ENCODE data around the gene CTTNBP2NL. TPM values are rescaled to one million over a fixed set of nuclear protein-coding genes. Genes with fewer than 3 reads are reported as not detected.
"Not testable (repeated sequence)": the region's sequence is repeated elsewhere in the genome, so short reads cannot be mapped to it uniquely, and the experiment has no call there.

CTTNBP2NL gene
- total RNA-seq, 1 donor from 2014 or later, result 59.4 TPM

- no peak overlapping the region for H3K4me3 ChIP-seq
- intact Hi-C loops (cut with DNase I), result no loop called here
- TF ChIP-seq CTCF (IDR thresholded peaks at IDR 0.05), result no peak
These were observed 21.3 kb downstream of the CTTNBP2NL start for GRCh38 chr1:112417271-112417670.

DNA sequence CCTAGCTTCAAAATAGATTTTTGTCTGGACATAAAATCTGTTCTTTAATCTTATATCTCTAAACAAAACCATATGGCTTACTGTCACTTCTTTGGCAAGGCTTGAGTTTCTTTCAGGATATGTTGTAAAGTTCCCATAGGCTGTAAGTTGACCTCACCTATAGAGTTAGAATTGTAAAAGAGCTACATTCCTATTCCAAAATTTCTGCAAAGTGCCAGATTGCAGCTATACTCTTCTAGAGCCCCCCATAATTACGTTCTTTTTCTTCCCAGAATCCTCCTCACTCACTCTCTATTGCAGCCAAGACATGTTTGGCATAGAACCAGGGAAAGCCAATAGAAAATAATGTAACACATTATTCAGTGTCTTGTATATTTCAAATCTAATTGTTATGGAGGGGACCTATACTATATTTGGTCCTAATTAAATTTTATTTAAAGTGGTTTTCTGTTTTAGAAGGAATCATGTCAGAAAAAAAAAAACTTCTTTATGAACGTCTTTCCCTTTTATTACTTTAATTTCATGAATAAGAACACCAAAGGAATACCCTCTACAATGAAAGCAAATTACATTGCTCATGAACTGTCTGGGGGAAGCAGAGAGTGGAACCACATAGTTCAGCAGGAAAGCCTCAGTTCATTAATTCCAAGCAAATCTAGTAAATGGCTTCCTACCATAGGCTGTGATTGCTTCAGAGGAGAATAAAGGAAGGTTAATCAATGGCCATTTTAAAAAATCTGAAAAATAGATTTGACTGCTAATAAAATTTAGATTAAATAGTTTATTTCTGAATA is 22.3 kb downstream of the CTTNBP2NL start:
- Histone ChIP-seq H3K4me1 (no peaks in the 10 kb centered on the region), H3K36me3 (peaks cover 52% of the 10 kb centered on the region), H3K27me3 (no peaks in the 10 kb centered on the region), H3K4me3 (no peak overlapping the region), H3K9me3 (no peaks in the 10 kb centered on the region), H3K27ac (no peak overlapping the region)
- TF ChIP-seq CTCF (IDR thresholded peaks at IDR 0.05), result no peak
- intact Hi-C loops (cut with DNase I), result no loop called here
- no peak for DNase-seq
- no peak for ATAC-seq

More at GRCh38 chr1:112417271-112417670, 21.3 kb downstream of the CTTNBP2NL start:
- Histone ChIP-seq H3K4me1 (no peaks in the 10 kb centered on the region), H3K27ac (no peak overlapping the region), H3K9me3 (no peaks in the 10 kb centered on the region), H3K36me3 (peaks cover 54% of the 10 kb centered on the region), H3K27me3 (no peaks in the 10 kb centered on the region)
- ATAC-seq (no peak), DNase-seq (no peak)

- no peaks in the 10 kb centered on the region for H3K27me3 ChIP-seq
- H3K27ac ChIP-seq, result no peak overlapping the region
- ATAC-seq (no peak), DNase-seq (no peak)
- H3K36me3 ChIP-seq, result peaks cover 13% of the 10 kb centered on the region
- H3K4me1 ChIP-seq, result no peaks in the 10 kb centered on the region
- intact Hi-C loops (cut with DNase I), result no loop called here
- no peak overlapping the region for H3K4me3 ChIP-seq
- TF ChIP-seq CTCF (IDR thresholded peaks at IDR 0.05), result no peak
- H3K9me3 ChIP-seq, result no peaks in the 10 kb centered on the region
These were observed 27.2 kb downstream of the CTTNBP2NL start for GRCh38 chr1:112423207-112423606.

DNA sequence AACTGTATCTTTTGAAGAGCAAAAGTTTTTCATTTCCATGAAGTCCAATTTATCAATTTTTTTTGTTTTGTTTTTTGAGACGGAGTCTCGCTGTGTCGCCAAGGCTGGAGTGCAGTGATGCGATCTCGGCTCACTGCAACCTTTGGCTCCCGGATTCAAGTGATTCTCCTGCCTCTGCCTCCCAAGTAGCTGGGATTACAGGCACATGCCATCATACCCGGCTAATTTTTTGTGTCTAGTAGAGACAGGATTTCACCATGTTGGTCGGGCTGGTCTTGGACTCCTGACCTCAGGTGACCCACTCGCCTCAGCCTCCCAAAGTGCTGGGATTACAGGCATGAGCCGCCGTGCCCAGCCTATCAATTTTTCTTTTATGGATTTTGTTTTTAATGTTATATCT is 27.7 kb downstream of the CTTNBP2NL start:
- intact Hi-C loops (cut with DNase I); H3K36me3 ChIP-seq; H3K9me3 ChIP-seq; ATAC-seq; H3K27ac ChIP-seq; H3K27me3 ChIP-seq; DNase-seq; H3K4me1 ChIP-seq; H3K4me3 ChIP-seq: not testable (repeated sequence)

GRCh38 chr1:112429749-112430148 is 33.7 kb downstream of the CTTNBP2NL start:
- intact Hi-C loops (cut with DNase I), result no loop called here
- Histone ChIP-seq H3K4me3 (no peak overlapping the region), H3K36me3 (no peaks in the 10 kb centered on the region), H3K27me3 (no peaks in the 10 kb centered on the region), H3K4me1 (peaks cover 13% of the 10 kb centered on the region), H3K27ac (peak overlapping the region; percentile 59), H3K9me3 (no peaks in the 10 kb centered on the region)
- DNase-seq (no peak), ATAC-seq (peak; percentile 49)
- TF ChIP-seq CTCF (IDR thresholded peaks at IDR 0.05), result no peak

GRCh38 chr1:112431038-112431437 is 35.0 kb downstream of the CTTNBP2NL start:
- H3K27me3 ChIP-seq, result no peaks in the 10 kb centered on the region
- ATAC-seq (peak; percentile 70), DNase-seq (no peak)
- no peaks in the 10 kb centered on the region for H3K36me3 ChIP-seq
- peak overlapping the region; percentile 59 for H3K27ac ChIP-seq
- H3K9me3 ChIP-seq, result no peaks in the 10 kb centered on the region
- TF ChIP-seq CTCF (IDR thresholded peaks at IDR 0.05), result no peak
- intact Hi-C loops (cut with DNase I), result no loop called here
- H3K4me3 ChIP-seq, result no peak overlapping the region
- peaks cover 14% of the 10 kb centered on the region for H3K4me1 ChIP-seq

All from upper lobe of right lung (tissue), 1 donor.